HG03139 (cell line): ENCODE measurements around the gene VPS13D.
"Not testable (repeated sequence)": the region's sequence is repeated elsewhere in the genome, so short reads cannot be mapped to it uniquely, and the experiment has no call there.

Experiments
- ATAC-seq: cut with Tn5 transposase; IDR thresholded peaks from one replicate; pipeline ENCODE4 v1.9.1; 2021; ENCODE audit not compliant: unreplicated experiment

The VPS13D gene

GRCh38 chr1:12462586-12462985, 232.8 kb downstream of the VPS13D start:
- ATAC-seq = no peak

DNA sequence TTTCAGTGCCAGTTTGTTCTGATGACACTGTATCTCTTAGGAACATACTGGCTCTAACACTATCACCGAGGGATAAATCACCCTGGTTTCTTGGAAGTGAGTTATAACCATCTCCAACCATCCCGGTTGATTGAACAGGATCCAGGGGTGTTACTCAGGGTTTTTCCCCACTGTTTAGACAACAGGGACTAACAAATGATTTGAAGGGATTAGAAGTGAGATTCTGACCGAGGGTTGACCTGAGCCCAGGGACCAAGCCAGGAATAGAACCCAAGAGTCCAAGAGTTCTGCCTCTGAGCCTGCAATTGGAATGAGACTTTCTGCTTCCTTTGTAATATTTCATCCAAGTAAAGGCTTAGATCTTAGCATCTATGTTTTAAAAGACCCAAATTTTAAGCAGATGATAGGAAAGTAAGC, 234.2 kb downstream of the VPS13D start:
- ATAC-seq = no peak

DNA sequence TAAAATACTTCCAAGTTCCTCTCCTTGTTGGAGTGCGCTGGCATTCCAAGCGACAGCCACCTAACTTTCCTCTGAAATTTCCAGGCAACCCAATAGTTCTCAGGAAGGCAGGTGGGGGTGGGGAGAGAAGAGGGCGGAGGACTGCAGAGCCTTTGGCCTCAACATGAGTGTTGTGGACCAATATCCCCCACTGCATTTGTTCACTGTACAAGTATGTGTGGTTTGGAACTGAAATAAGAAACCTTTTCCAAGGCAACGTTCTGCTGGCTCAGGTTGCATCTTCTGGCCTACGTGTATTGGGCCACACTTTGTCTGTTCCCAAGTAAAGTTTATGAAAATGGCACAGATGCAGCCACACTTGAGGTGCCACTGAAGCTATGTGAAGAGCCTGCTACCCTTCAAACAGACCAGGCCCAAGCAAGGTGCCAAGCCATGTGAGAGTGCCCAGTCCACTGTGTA, 234.8 kb downstream of the VPS13D start:
- no peak for ATAC-seq

GRCh38 chr1:12465126-12465525, 235.3 kb downstream of the VPS13D start:
- ATAC-seq = no peak

DNA sequence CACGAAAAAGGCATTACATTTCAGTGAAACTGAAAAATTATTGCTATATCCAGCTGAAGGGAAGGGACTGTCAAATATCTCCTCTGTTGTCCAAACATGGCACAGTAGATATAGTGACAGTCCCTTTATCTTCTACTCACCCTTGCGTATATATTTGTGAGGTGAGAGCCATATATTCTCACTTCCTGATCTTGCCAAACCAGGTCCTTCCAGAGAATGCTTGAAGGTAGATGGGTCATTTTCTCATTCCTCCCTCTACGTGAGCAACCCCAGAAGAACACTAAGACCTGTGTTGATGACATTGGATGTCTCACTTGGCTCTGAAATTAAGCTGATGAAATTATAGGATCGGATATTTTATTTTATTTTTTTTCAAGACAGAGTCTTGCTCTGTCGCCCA, 237.0 kb downstream of the VPS13D start:
- no peak for ATAC-seq

GRCh38 chr1:12467570-12468286, 237.9 kb downstream of the VPS13D start:
- no peak for ATAC-seq

- no peak for ATAC-seq
Observed at GRCh38 chr1:12468323-12468722, 238.5 kb downstream of the VPS13D start.

DNA sequence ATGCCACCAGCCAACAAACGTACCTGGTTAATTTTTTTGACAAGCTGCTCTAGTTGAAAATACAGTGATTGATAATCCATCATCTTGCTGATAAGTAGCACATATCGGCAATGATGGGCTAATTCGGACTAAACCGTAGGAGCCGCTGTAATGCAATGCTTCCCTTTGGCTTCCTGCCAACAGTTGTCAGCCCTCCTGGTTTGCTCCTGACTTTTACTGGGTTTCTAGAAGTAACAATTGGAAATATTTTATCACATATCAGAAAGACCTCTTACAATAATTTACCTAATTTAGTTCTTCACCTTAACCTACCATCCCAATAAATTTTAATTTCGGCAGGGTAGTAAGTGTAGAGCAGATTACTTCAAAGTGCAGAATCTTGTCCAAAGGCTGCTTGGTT, 239.7 kb downstream of the VPS13D start:
- ATAC-seq = no peak

GRCh38 chr1:12469990-12470389, 240.2 kb downstream of the VPS13D start:
- no peak for ATAC-seq

DNA sequence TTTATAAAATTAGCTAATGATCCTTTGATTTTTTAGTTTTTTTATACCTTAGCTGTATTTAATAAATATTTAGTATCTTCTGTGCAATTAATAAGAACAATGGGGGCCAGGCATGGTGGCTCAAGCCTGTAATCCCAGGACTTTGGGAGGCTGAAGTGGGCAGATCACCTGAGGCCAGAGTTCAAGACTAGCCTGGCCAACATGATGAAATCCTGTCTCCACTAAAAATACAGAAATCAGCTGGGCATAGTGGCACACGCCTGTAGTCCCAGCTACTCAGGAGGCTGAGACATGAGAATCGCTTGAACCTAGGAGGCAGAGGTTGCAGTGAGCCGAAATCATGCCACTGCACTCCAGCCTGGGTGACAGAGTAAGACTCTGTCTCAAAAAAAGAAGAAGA, 241.1 kb downstream of the VPS13D start:
- ATAC-seq = not testable (repeated sequence)

GRCh38 chr1:12472156-12472797, 242.4 kb downstream of the VPS13D start:
- no peak for ATAC-seq

GRCh38 chr1:12472798-12473551, 243.1 kb downstream of the VPS13D start:
- ATAC-seq = no peak

- ATAC-seq = no peak
Observed at GRCh38 chr1:12473596-12474362, 243.9 kb downstream of the VPS13D start.

DNA sequence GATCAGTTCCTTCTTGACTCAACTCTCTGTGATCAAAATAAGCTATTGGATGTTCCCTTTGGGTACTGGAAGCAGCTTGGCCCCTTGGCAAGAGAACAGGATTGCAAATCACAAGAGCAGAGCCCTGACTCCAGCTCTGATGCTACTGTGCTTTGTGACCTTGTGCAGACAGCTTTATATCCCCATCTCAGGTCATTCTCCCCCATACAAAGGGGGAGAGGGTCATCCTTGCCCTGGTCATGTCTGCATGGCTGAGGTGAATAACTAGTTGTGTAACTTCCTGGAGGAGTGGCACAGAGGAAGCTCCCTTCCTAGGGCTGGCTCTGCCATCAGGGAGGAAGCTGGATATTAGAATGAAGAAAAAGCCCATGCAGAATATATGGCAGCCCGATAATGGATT, 245.3 kb downstream of the VPS13D start:
- ATAC-seq = no peak

DNA sequence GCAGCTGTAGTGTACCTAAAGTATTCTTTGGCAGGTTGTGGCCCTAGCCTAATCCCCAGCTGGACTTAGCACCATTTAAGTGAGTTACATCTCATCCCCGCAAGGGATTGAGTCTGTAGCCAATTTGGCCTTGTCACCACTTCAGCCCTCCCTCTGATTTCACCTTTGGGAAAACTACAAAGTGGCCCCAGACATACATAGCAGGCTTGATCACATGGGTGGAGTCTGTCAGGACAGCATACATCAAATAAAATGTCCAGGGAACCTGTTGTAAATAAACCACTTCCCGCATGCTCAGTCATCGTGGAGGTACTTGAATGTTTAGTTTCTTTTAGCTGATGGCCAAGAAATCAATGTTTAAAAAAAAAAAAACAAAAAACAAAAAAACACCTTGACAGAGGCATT, 245.7 kb downstream of the VPS13D start:
- no peak for ATAC-seq

GRCh38 chr1:12475947-12476346, 246.1 kb downstream of the VPS13D start:
- ATAC-seq = no peak

- no peak for ATAC-seq
Observed at GRCh38 chr1:12477314-12477713, 247.5 kb downstream of the VPS13D start.

DNA sequence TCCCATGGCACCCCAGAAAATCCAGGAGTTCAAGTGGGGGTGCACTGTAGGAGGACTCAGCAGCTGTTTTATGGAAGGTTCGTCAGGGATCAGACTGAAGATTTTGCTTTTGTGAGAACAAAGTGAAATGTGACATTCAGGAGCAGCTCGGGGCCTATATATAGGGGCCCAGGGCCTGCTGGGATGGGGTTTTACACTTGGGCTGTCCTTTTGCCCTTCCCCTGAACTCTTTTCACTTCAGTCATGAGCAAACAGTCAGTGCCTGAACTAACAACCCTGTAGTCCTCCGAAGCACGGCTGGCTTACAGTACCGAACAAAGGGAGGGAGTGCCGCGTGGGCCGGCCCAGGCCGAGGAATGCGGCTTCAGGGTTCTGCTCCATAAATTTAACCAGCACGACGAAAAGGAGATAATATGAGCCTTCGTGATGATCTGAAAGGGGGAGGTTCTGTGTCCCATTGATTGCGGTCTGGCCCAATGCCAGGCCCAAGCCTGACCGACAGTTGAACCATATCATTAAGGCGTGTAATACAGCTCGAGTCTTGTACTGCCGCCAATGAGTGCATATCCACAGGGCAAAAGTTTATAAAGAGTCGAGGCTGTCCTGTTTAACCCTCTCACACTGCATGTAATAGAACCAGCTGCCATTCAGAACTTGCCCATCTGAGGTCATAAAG, 248.2 kb downstream of the VPS13D start:
- ATAC-seq = no peak

DNA sequence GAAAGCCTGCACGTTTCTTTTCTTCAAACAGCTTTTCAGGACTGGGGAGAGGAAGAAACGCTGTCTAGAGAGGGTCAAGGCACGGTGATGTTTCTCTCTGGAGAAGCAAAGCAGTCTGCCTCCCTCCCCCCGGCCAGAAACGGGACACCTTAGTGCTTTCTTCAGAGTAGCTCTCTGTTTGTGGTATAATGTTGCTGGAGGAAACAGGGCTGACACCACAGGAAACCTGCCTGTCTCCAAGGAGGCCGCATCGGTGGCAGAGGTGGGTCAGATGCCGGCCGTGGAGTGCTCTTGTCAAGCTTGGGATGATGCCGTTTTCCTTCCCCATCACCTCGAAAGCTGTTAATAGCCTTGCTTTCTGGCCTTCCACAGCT, 248.8 kb downstream of the VPS13D start:
- ATAC-seq = no peak

- no peak for ATAC-seq
Observed at GRCh38 chr1:12479311-12479710, 249.5 kb downstream of the VPS13D start.

DNA sequence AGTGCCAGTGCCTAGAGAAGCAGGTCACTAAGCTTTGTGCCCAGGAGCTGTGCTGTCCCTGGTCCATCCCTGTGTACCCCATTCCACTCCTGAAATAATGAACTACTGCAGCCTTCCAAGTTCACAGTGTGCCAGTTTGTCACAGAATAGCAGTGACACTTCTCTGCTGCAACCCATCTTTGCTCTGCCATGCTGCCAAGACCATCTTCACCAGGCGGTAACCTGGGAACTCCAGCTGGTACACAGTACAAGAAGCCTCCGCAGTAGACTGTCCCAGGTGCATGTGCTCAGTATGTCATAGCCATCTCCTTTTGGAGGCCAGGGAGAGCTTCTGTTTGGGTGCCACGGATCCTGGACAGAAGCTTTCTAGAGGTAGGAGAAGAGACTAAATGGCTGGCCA, 250.2 kb downstream of the VPS13D start:
- ATAC-seq = no peak
